Epidermal melanocyte (primary cell): ENCODE measurements around the gene SPG7.
A peak's percentile ranks its signal among the peaks of the same experiment; 100 is the strongest.
"Not testable (repeated sequence)": the region's sequence is repeated elsewhere in the genome, so short reads cannot be mapped to it uniquely, and the experiment has no call there.

Experiments used
- DNase-seq: peaks from one replicate; pipeline ENCODE4 v3.0.0; 2011; ENCODE audit warnings: low spot score; ENCODE audit not compliant: insufficient read length

The SPG7 gene

DNA sequence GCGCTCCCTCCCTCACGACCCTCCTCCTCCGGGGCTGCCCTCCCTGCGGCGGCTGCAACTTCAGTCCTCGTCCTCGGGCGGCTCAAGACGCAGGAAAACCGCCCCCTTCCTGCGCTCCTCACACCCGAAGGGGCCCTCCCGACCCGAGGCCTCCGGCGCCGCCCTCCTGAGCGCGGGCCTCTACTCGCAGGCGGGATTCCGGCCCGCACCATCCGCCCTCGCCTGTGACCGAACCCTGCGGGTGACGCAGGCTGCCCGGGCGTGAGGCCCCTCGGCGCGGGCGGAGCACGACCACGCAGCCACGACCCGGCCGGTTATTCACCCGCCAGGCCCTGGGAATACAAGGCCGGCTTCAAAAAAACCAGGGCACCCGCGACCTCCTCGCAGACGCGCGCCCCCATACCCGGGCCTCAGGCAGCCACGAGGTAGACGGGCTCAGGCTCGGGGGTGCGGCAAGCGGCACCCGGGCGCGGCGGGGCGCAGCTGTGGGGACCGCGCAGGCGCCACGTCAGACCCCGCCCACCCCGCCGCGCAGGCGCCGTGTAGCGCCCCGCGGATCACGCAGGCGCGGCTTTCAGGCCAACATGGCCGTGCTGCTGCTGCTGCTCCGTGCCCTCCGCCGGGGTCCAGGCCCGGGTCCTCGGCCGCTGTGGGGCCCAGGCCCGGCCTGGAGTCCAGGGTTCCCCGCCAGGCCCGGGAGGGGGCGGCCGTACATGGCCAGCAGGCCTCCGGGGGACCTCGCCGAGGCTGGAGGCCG is at the start of gene SPG7:
SPG7 (plus strand) TSS at position 570 of the 757 bp plus-strand sequence; CDS start at position 585, 15 bp downstream.
- peak; percentile 95 for DNase-seq

DNA sequence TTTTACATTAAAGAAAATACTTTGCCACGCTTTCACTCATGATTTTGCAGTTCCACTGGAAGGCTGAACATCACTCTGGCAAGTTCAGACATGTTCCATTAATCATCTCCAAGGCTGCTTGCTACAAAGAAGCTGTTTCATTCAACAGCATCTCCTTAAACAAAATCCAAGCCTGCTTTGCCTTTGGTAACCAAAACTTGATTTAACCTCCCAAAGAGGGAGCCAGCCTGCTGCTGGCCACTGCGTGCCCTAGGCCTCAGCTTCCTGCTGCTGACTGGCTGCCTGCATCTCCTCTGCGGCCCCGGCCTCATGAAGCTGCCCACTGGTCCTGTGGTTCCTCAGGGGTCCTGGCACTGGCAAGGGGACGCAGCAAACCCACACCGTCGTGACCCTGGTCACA is 49.7 kb upstream of the SPG7 start:
- DNase-seq = peak; percentile 51

DNA sequence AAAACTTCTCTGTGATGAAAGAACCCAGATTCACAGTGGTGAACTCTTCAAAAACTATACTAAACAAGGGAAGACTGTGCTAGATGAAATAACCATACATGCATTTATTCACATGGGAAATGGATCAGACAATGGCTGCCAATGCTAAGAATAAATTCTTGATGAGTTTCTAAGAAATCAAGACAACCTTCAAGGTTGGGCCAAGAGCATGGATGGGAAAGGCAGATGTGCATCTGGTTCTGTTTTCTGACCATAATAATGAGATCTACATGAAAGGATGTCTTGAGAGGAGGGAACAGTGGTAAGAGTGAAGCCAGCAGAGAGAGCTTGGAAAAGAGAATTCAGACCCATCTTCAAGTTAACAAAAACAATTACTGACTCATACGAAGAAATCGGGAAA is 49.2 kb upstream of the SPG7 start:
- no peak for DNase-seq

DNA sequence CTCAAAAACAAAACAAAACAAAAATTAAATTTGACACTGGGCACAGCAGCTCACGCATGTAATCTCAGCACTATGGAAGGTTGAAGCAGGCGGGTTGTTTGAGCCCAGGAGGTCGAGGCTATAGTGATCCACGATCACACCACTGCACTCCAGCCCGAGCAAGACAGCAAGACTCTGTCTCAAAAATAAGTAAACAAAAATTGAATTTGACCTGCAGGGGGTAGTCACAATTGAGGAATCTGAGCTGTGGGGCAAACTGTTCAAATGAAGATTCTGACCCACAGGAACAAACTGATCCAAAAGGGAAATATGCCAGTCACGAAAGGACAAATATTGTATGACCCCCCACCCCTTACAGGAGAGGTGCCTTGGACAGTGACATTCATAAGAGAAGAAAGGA is 47.6 kb upstream of the SPG7 start:
- no peak for DNase-seq

DNA sequence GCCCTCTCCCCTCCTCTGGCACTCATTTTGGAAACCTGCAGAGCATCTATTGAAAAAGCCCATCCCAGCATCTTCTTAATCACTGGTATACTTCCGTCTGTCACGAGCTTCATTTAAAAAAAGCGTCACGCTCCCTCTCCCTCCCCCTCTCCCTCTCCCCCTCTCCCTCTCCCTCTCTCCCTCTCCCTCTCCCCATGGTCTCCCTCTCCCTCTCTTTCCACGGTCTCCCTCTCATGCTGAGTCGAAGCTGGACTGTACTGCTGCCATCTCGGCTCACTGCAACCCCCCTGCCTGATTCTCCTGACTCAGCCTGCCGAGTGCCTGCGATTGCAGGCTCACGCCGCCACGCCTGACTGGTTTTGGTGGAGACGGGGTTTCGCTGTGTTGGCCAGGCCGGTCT is 46.3 kb upstream of the SPG7 start:
- not testable (repeated sequence) for DNase-seq

DNA sequence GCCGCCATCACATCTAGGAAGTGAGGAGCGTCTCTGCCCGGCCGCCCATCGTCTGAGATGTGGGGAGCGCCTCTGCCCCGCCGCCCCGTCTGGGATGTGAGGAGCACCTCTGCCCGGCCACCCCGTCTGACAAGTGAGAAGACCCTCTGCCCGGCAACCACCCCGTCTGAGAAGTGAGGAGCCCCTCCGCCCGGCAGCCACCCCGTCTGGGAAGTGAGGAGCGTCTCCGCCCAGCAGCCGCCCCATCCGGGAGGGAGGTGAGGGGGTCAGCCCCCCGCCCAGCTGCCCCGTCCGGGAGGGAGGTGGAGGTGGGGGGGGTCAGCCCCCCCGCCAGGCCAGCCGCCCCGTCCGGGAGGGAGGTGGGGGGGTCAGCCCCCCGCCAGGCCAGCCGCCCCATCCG is 45.6 kb upstream of the SPG7 start:
- DNase-seq = not testable (repeated sequence)

DNA sequence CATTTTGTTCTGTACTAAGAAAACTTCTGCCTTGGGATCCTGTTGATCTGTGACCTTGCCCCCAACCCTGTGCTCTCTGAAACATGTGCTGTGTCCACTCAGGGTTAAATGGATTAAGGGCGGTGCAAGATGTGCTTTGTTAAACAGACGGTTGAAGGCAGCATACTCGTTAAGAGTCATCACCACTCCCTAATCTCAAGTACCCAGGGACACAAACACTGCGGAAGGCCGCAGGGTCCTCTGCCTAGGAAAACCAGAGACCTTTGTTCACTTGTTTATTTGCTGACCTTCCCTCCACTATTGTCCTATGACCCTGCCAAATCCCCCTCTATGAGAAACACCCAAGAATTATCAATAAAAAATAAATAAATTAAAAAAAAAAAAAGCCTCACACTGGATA is 44.9 kb upstream of the SPG7 start:
- DNase-seq = not testable (repeated sequence)

DNA sequence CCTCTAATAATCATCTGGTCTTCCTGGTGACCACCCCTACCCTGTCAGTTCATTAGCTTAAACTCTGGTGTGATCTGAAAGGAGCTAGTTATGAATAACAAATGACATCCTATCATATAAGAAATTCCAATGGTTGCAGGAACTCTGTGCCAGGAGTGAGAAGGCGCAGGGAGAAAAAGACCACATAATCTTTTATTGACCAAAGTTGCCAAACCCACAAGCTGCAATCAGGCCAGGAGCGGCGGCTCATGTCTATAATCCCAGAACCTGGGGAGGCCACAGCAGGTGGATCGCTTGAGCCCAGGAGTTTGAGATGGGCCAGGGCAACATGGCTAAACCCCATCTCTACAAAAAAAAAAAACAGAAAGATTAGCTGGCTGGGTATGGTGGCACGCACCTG is 41.3 kb upstream of the SPG7 start:
- DNase-seq = peak; percentile 10

DNA sequence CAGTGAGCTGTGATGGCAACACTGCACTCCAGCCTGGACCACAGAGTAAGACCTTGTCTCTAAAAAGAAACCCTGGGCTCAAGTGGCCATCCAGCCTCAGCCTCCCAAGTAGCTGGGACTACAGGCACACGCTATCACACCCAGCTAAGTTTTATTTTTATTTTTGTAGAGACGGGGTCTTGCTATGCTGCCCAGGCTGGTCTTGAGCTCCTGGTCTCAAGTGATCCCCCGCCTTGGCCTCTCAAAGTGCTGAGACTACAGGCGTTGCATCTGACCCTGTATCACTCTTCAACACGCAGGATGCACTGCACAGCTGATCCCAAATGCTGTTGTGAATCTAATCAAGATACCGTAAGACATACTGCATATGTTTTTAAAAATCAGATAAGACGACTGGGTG is 40.8 kb upstream of the SPG7 start:
- no peak for DNase-seq

DNA sequence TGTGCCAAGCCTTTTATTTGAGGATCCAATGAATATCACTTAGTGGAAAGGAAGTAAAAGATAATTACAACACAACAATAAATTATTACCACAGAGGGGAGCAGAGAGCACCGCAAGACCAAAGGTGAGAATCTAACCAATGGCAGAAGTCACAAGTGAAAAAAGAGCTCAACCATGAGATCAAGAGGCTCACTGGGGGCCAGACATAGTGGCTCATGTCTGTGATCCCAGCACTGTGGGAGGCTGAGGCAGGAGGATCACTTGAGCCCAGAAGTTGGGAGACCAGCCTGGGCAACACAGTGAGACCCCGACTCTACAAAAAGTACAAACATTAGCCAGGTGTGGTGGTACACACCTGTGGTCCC is 35.5 kb upstream of the SPG7 start:
- no peak for DNase-seq

DNA sequence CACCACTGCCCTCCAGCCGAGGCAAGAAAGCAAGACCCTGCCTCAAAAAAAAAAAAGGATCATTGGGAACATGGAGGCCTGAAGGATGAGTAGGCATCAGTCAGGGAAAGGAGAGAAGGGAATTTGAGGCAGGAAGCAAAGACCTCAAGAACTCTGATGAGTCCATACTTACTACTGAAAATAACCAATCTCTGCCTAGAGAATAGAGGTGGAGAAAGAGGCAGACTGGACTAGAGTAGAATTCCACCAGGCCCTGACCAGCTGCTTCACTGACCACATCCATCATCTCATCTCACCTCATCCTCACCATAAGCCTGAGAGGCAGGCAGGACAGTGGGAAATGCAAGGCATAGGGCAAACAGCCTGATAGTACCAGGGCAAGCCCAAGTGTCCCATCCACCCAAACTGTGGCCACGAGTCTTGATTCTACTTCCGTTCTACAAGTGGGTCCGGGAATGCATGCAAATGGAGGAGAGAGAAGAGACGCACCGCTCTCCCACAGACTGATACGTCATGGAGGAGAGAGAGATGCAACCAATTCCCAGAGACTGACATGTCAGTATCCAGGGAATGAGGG is 35.0 kb upstream of the SPG7 start:
- peak; percentile 13 for DNase-seq

DNA sequence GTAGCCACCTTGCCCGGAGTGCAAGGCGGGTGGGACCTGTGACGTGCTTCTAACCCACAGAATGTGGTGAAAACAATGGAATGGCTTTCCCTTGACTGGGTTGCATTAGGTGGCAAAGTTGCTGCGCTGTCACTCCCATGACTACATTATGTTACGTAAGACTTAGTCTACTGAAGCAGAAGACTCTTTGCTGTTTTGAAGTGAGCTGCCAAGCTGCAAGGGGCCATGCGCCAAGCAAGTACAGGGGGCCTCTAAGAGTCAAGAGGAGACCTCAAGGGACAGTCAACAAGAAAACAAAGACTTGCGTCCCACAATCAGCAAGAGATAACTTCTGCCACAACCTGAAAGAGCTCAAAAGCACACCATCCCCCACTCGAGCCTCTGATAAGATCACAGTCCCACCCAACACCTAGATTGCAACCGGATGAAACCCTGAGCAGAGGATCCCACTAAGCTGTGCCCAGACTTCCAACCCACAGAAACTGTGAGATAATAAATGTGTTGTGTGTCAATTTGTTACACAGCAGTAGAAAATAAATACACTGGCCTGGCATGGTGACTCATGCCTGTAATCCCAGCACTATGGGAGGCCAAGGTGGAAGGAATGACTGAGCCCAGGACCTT is 34.3 kb upstream of the SPG7 start:
- peak; percentile 13 for DNase-seq

DNA sequence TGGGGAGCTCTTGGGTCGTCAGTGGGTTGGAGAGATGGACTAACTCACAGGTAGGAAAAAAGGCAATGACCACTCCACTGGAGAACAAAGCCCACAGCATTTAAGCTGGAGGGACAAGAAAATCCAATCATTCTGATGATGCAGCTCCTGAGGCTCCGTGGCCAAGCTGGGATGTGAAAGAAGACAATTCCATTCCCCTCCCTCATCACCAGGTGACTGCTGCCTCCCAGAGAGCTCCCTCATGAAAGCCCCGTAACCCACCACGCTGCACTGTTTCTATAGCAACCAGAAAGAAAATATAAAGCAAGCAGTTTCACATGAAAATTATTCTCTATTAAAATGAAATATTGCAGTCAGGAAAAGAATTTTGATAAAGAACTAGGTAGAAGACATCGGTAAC is 33.1 kb upstream of the SPG7 start:
- peak; percentile 18 for DNase-seq

DNA sequence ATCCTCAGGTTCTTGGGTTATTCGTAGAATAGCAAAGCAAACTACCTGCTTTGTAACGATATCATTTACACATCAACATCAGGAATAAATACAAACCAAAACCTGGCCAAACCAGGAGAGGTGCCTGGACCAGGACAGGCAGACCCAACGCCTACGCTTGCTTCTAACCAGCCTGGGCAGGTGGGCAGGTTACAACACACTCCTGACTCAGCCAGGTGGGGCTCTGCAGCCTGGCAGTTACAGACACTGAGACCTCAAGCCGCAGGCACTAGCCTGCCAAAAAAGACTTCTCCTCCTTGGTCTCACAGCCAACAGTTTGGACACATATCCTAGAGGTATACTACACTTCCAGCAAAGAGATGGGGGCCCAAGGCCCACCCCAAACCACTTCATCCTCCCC is 31.8 kb upstream of the SPG7 start:
- no peak for DNase-seq

DNA sequence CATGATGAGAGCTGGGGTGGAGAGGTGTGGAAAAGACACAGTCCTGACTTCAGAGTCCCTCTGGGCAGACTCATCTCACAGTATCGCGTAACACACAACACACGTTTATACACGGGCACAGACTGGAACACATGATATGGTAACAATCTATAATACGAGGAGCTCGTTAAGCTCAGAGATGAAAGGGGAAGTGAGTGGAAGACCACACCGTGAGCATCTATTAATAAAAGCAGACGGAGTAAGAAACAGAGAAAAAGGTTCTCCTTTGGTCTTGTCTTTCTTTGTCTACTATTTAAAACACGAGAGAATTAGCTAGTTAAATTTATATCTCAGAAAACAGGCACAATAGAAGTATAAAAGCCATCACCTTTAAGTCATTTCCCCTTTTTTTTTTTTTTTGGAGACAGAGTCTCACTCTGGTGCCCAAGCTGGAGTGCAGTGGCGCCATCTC is 31.4 kb upstream of the SPG7 start:
- DNase-seq = peak; percentile 13

DNA sequence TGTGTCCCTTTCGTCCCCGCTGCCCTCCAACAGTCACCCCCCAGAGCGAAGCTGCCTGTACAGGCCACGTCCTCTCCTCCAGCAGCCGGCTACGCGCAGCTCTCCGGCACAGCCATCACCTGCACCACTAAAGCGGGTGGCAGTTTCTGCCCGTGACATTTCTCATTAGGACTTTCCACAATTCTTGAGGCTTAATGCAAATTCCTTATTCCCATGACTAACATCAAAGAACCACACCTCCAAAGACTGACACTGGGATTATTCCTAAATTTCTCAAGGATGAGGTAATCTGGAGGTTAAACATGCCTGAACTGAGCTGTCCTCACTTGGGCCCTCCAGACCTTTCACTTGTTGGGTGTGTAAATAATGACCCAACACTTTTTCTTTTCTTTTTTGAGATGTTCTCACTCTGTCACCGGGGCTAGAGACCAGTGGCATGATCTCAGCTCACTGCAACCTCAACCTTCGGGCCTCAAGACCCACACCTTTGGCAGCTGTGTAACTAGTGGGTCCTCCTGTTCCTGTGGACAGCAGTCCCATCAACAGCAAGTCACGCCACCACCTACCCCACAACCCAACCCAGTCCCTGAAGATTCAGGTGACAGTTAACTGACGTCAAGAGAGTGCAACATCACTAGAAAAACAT is 29.5 kb upstream of the SPG7 start:
- DNase-seq = peak; percentile 15

DNA sequence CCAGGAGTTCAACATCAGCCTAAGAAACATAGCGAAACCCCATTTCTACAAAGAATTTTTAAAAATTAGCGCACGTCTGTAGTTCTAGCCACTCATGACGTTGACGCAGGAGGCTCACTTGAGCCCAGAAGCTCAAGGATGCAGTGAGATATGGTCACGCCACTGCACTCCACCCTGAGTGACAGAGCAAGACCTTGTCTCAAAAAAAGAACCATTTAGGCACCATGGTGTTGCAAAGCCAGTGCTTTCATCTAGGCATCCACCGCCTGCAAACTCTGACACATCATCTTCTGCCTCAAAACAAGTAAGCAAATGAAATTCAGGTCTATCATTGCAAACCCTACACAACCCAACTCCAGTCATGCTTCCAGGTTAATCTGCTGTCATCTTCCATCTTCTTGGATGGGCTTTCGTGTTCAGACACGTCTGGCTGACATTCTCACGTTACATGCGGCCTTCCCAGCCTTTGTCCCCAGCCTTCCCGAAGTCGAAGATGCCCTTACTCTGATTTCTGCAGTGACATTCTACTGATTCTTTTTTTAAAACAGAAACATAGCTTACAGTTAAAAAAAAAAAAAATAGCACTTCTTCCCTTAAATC is 26.7 kb upstream of the SPG7 start:
- peak; percentile 9 for DNase-seq

DNA sequence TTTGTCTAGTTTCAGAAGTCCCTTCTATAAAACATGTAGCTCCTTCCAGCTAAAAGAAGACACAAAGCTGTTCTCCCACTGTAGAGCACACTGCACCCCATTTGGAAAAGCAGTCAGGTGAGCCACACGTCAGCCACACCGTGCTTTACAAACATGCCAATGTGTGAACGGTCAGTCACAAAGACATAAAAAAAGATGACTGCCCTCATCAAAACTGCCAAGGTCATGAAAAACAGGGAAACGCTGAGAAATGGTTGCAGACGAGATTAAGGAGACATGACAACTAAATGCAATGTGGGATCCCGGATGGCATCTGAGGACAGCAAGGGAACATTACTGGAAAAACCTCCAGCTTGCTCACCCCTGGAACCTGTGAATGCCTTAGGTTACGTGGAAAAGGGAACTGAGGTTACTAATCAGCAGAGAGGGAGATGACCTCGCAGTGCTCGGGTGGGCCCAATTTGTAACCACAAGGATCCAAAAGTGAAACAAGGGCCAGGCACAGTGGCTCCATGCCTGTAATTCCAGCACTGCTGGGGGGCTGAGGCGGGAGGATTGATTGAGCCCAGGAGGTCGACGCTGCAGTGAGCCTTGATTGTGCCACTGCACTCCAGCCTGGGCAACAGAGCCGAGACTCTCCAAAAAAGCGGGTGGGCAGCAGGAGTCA is 25.9 kb upstream of the SPG7 start:
- DNase-seq = peak; percentile 3

DNA sequence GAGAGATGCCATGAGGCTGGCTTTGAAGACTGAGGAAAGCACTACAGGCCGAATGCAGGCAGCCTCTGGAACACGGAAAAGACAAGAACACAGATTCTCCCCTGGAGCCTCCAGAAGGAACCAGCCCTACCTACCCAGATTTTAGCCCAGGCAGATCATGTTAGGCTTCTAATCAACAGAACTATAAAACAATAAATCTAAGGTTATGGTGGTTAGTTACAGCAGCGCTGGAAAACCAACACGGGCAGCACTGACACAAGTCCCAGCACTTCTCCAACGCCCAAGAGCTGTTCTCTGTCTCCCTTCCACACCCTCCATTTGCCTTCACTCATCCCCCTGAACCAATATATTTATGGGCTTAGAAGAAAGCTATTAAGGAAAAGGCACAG is 25.4 kb upstream of the SPG7 start:
- no peak for DNase-seq

DNA sequence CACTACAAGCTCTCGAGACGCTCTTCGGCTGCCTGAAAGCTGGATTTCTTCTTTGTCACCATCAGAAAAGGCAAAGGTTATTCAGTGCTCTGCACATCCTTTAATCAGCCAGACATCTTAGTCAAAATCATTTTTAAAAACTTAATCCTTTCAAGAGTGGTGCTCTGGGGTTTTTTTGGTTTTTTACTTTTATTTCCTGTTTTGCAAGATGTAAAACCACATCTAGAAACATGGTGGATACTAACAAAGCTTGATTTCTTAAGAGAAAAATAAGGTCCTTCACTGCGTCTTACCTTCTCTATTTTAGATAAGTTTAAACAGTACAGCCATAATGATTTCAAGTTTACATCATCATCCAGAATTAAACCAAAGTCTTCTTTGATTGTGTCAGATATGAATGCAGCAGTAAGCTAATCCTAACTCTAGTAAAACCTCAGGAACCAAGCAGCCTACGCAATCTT is 24.1 kb upstream of the SPG7 start:
- DNase-seq = peak; percentile 4
